HG03066 (cell line): Measurements from ENCODE around the gene ZNF184.
A peak's percentile ranks its signal among the peaks of the same experiment; 100 is the strongest.

Experiments
- ATAC-seq: cut with Tn5 transposase; IDR thresholded peaks from one replicate; pipeline ENCODE4 v1.9.1; 2021; ENCODE audit warnings: low read depth; ENCODE audit not compliant: unreplicated experiment

The ZNF184 gene

DNA sequence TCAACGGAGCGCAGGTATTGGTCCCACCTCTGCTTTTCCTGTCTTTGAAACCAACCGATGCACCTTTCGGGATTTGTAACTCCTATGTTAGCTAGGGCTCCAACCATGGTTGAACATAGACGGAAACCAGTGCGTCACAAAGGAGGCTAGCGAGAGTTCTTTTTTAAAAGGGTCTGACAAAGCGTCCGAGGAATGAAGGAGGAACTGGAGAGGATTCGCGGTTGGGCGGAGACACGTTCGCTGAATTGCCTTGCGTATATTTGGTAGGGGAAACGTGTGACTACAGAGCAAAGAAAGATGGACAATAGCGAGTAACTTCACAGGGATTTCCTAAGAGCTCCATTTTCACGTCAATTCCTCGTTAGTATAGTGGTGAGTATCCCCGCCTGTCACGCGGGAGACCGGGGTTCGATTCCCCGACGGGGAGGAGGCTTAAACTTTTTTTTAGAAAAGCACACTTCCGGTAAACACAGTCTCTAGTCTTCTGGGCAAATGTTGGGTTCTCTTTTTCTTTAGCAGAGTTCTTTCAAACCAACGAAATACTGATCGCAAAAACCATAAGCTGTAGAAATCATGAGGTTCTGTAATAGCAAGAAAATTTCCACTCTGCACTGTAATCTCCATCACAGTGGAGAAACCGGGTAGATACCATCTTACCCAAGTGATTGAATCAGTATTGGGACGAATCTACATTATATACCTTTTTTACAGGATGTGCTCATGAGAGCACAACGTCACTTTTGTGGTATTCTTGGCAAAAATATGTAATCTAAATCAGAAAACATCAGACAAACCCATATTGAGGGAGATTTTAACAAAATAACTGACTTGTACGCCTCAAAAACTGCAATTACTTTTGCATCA lies 6.6 kb upstream of the ZNF184 start:
- ATAC-seq = peak; percentile 62

- ATAC-seq = peak; percentile 54
Measured at GRCh38 chr6:27478706-27479318, 5.9 kb upstream of the ZNF184 start.

DNA sequence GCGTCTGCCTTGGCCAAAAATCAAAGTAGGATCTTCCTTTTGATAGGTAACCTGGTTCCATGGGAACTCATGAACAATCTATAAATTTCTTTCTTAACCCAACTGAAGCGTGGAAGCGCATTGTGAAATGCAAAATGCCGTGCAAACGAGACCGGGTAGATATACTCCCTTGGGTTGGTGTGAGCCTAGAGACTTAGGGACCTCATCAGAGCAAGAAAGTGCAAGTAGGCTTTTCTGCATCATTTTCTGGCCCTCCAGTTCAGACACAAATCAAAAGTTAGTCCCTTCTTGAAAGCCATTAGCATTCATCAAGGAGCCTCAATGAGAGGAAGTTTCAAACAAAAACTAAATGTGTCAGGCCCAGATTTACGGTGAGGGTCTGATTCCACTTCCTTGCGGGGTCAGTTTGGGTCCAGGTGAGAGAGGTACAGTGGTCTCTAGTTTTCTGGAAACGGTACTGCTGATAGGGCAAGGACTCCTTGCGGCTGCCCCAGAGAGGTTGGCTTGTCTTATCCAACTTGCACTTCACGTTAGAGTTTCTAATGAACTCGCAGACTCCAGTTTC lies 5.3 kb upstream of the ZNF184 start:
- ATAC-seq = peak; percentile 29

DNA sequence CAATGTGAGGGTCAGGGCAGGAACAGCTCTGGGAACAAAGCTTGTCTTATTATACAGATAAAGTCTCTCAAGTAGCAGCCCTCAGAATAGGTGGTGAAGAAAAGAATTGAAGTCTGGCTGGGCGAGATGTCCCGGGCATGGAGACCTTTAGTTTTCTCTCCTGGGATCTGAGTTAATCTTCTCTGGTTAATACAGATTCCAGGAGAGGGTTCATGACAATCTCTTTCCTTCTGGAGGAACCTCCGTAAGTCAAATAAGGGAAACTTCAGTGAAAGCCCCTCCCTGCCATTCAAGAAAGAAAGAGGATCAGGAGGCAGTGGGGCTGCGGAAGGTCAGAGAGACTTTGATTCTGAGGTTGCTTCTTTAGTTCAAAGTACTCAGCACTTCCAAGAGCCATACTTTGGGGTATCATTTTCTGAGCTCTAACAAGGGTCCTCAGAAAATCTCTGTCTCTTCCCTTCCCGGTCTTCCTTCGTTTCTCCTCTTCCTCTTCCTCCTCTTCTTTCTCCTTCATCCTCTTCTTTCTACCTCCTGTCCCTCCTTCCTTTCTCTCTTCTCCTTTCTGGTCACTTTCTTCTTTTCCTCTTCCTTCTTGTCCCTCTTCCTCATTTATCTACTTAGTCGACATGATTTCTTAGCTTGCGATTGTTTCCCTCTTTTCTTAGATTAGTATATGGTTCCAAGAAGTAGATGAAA lies 4.6 kb upstream of the ZNF184 start:
- ATAC-seq = no peak

GRCh38 chr6:27476090-27476489 lies 3.2 kb upstream of the ZNF184 start:
- ATAC-seq = no peak

DNA sequence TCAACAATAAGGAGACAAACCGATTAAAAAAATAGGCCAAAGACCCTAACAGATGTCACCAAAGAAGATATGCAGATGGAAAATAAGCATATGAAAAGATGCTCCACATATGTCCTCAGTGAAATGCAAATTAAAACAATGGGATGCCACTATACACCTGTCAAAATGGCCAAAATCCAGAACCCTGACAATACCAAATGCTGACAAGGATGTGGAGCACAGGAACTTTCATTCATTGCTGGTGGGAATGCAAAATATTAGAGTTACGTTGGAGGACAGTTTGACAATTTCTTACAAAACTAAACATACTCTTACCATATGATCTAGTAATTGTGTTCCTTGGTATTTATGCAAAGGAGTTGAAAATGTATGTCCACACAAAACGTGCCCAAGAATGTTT lies 1.8 kb upstream of the ZNF184 start:
- ATAC-seq = no peak

DNA sequence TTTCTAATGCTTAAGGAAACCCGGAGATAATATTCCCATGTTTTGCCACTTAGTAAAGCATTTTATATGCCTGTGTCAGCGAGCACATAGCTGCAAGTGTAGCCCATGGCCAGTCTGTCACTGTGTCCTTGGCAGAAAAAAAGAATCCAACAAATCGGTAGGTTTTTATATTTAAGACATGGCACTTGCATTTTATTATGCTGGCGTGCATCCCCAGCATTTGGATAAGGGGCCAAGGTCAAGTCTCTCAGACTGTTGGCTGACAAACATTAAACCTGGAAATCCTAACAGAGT lies 1.2 kb upstream of the ZNF184 start:
- ATAC-seq = no peak

- ATAC-seq = peak; percentile 28
Measured at GRCh38 chr6:27472182-27472616, 706 bp downstream of the ZNF184 start.

DNA sequence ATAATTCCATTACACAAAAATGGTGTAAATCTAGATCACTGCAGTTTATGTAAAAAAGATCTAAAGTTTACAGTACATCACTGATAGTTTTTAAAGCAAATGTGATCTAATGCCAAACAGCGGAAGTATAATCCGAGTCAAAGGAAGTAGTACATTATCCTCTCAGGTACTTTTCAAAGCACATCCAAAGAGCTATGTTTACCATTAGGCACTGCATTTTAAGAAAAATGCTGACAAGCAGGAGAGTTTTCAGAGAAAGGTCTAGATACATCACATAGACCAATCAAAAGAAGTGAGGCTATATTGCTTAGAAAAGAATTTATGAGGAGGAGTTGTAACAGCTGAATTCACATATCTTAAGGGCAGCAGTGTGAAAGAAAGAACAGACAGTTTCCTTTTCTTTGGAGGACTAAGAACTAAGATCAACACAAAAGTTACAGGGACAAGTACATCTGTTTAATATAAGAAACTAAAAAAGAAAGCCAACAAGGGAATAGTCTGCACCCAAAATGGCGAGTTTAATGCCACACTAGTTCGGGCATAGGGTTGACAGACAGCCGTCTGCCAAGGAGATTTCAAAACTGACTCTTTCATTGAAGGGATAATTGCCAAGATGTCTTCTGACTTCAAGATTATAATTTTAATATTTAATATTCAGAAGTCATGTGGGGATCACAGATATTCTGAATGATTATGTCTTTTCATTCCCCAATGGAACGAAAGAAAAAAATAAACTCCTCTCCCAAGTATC lies 1.4 kb downstream of the ZNF184 start:
- ATAC-seq = no peak

GRCh38 chr6:27470023-27470422 lies 2.9 kb downstream of the ZNF184 start:
- ATAC-seq = no peak

DNA sequence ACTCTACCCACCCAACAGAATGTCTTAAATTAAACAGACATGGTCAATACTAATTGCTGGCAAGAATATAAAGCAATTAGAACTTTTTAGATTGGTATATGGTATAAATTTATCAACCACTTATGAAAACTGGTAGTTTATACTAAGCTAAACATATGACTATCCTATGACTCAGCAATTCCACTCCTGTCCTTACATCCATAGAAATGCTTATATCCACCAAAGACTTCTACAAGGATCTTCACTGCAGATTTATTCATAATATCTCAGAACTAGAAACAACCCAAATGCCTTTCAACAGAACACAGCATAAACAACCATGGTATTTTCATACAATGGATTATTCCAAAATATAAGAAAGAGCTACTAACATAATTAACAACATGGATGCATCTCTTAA lies 4.6 kb downstream of the ZNF184 start:
- ATAC-seq = no peak

GRCh38 chr6:27452496-27452897 lies 20.4 kb downstream of the ZNF184 start:
- ATAC-seq = no peak

DNA sequence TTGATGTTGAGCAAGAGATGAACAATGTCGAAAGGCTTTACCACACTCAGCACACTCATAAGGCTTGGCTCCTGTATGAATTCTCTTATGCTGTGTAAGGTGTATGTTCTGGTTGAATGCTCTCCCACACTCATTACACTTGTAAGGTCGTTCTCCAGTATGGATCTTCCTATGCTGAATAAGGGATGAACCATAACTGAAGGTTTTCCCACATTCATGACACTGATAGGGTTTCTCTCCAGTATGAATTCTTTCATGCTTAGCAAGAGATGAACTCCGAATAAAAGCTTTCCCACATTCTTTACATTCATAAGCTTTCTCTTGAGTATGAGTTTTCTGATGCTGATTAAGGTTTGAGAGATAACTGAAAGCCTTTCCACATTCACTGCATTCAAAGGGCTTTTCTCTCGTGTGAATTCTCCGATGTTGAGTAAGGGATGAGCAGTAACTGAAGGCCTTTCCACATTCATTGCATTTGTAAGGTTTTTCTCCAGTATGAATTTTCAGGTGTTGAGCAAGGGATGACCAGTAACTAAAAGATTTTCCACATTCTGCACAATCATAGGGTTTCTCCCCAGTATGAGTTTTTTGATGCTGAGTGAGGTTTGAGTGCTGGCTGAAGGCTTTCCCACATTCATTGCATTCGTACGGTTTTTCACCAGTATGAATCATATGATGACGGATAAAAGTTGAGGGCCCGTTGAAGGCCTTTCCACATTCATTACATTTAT lies 21.1 kb downstream of the ZNF184 start:
- ATAC-seq = no peak

- ATAC-seq = no peak
Measured at GRCh38 chr6:27448456-27448855, 24.4 kb downstream of the ZNF184 start.

GRCh38 chr6:27442932-27443331 lies 30.0 kb downstream of the ZNF184 start:
- no peak for ATAC-seq

DNA sequence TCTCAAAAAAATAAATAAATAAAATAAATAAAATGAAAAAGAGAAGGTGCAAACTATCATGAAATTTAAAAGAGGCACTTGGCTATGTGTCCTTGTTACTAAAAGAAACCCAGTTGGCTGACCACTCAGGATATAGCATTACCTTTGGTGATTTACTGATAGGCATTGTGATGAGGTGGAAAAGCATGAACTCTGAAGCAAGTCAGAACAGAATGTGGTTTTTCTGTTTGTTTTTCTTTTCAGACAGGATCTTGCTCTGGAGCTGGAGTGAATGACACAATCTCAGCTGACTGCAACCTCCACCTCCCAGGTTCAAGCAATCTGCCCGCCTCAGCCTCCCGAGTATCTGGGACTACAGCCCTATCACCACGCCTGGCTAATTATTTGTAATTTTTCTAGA lies 31.9 kb downstream of the ZNF184 start:
- ATAC-seq = no peak

DNA sequence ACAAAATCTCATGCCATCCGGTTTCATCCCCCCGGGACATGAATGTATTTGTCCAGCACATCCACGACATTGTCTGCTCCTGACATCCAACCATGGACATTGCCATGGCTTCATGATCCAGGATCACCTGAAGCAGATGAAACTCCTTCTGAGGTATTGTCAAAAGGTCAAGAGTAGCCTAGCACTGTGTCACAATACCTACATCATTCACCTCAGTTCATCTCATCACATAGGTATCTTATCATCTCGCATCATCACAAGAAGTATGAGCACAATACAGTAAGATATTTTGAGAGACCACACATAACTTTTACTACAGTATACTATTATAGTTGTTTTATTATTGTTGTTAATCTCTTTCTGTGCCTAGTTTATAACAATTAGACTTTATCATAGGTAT lies 33.5 kb downstream of the ZNF184 start:
- no peak for ATAC-seq

GRCh38 chr6:27433714-27434113 lies 39.2 kb downstream of the ZNF184 start:
- ATAC-seq = no peak

- ATAC-seq = no peak
Measured at GRCh38 chr6:27428966-27429365, 43.9 kb downstream of the ZNF184 start.

DNA sequence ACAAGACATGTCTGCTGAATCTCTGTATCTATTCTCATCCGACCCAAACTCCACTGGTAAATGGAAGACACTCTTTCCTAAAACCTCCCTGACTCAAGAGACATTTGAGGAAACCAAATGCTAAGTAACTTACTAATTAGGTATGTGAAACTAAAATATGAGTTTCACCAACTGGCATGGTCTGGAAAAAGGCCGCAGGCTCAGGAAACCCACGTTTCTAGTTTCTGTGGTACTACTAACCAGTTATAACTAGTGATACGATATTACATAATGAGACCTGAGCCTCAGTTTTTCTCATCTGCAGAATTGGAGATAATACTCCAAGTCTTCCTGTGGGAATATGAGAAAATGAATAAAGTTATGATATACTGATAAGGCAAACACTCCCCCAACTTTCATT lies 44.4 kb downstream of the ZNF184 start:
- ATAC-seq = no peak
